Ecto neural progenitor cell (in vitro differentiated cells): ENCODE results near the gene TICAM2.

Source experiments
- DNase-seq: peaks from one replicate; pipeline ENCODE4 v3.0.0-alpha.2; 2018; ENCODE audit warnings: low spot score

TICAM2 gene

GRCh38 chr5:115568668-115569067 is 33.6 kb downstream of the TICAM2 start:
- DNase-seq, result no peak

DNA sequence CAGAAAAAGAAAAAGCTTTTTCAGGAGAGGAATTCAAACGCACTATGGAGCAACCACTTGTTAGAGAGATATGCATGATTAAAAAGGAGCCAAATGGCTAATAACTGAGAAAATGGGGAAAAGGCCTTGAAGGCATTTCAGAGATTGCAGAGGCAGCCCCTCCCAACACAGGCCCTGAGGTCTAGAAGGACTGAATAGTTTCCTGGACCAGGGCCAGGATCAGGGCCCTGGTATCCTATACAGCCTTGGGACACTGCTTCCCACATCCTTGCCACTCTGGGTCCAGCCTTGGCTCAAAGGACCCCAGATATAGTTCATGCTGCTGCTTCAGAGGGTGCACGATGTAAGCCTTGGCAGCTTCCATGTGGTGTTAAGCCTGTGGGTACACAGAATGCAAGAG is 37.0 kb downstream of the TICAM2 start:
- DNase-seq, result no peak

DNA sequence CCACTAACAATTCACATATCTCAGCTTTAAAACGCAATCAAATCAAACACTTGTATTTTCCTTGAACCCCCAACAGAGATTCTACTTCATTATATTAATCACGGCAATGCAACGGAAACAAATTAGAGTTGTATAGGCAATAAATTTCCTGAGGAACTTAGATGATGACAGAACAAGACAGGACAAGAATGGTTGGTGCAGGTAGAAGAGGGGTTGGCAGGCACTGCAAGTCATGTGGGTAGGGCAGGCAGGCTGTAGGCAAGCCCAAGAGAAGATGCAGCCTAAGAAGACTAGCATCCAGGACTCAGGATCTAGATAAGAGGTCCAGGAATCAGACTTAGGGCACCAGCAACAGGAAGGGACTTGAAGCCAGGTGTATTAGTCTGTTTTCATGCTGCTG is 41.1 kb downstream of the TICAM2 start:
- no peak for DNase-seq

DNA sequence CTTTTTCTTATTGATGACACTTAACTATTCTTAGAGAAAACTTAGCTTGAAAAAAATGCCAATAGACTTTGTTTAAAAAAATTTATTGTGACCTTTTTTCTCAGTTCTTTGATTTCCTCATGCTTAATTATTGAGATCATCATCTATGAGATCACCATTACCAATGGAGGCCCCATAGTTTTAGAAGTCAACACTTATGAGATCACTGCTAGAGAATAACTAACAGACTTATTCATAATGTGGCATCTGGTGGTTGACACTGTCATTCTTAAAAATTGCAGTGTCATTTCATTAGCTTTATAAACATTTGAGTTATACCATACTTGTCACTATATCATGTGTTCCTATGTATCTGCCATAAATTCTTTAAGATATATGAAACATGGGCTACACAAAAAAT is 42.8 kb downstream of the TICAM2 start:
- no peak for DNase-seq

GRCh38 chr5:115558388-115558956 is 43.8 kb downstream of the TICAM2 start:
- DNase-seq, result no peak

DNA sequence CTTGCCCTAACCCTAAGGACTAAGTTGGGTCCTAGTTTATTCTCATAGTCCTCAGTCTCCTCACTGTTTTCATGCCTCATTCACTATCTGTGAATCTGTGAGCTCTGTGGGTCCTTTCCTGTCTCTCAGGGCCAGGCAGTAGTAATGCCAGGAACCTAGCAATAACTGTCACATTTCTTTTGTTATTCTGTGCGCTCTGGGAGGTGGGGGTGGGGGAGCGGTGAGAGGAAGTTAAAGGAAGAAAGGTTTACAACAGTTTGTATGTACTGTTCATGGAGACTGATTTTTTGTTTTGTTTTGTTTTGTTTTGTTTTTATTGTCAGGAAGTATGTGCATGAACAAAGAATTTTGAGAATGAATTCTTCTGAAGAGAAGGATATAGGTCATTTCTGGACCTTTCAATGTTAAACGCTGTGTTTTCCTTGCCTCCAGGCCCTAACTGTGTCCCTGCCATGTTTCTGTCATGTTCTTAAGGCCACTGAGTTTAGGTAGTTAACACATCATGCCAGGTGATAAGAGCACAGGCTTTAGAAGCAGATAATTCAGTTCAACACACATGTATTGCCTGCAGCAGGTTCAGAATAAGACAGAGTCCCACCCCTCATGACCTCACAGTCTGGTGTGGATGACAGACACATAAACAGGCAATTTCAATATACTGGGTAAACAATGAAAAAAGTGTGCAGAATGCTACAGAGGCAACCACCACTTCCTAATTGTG is 44.5 kb downstream of the TICAM2 start:
- DNase-seq, result no peak

DNA sequence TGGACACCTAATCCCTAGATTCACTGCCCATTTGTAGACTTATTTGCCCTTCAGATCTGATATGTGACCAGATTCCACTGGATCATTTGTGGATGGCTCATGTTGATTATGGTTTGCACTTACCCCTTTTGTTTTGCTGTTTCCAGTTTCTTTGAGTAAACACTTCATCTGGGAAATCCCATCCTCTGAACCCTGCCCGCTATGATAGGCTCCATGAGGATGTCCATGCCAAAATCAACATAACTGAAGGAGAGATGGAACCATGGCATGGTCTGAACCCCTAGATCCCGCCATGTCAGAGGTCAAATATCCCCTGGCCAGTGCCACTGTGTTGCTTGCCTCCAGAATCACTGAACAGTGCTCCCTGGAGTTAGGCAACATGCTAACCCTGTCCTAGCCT is 46.0 kb downstream of the TICAM2 start:
- DNase-seq, result no peak

GRCh38 chr5:115555084-115555633 is 47.1 kb downstream of the TICAM2 start:
- no peak for DNase-seq

DNA sequence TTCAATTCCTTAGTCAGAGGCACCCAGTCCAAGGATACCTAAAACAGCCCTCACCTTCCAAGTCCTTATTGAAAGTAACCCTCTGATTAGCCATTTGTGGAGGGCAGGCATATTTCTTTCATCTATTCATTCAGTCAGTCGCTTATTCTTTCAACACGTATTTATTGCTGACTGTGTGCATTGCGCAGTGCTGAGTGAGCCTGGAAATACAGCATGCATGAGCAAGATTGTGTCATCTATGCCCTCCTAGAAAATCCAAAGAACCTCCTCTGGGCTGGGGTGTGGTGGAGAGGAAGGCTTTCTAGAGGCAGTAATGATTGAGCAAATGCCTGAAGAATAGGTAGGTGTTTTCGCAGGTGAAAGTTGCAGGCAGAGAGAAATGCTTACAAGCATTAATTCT is 49.2 kb downstream of the TICAM2 start:
- DNase-seq, result no peak

GRCh38 chr5:115551415-115551814 is 50.9 kb downstream of the TICAM2 start:
- no peak for DNase-seq

DNA sequence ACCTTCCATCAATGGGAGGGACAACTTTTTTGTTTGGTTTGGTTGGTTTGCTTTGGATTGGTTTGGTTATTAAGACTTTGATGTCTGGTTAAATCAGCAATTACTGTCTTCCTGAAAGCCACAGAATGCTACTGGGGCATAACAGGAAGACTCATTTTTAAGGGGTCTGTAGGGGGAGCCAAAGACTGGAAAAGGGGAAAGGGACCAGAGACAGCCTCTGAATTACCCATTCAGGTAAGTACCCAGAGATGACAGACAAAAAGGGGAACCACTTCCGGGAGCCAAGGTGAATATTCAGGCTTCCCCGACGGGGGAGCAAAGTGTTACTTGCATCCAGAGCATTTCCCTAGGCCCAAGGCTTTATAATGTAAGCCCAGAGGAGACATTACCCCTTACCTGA is 53.1 kb downstream of the TICAM2 start:
- DNase-seq, result no peak

DNA sequence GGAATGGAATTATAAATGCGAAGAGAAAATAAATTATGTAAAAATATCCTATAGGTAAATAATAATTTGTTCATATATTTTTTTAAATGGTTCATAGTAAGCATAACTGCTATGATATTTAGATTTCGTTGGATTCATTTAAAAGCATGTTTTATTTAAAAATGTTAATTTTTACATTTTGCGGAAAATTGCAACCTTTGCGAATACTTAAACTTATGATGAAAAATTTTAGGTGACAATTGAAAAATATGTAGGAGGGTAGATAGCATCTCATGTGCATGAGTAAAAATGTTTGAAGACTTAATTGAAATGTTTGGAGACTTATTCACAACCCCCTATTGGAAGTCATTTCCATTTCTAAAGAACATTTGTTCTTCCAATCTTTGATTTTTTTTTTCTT is 53.6 kb downstream of the TICAM2 start:
- no peak for DNase-seq

DNA sequence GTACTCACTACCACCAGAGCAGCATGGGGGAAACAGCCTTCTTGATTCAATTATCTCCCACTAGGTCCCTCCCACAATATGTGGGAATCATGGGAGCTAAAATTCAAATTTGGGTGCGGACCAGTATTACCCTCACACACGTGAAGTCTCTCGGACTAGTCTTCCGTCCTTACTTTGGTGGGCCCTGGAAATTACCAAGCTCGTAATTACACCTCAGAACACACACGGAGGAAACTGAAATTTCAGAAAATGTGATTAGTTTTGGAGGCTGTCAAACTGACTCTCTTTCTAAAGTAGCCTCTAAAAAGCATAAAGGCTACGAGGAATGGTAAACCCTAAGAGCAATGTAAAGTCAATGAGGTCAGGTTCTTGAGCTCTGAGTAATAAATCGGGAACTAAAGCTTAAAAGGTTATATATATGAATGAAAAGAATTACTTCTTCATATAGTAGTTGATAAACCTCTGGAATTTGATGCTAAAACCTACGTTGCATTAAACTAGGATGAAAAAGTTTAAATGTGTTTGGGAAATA is 56.9 kb downstream of the TICAM2 start:
- no peak for DNase-seq

DNA sequence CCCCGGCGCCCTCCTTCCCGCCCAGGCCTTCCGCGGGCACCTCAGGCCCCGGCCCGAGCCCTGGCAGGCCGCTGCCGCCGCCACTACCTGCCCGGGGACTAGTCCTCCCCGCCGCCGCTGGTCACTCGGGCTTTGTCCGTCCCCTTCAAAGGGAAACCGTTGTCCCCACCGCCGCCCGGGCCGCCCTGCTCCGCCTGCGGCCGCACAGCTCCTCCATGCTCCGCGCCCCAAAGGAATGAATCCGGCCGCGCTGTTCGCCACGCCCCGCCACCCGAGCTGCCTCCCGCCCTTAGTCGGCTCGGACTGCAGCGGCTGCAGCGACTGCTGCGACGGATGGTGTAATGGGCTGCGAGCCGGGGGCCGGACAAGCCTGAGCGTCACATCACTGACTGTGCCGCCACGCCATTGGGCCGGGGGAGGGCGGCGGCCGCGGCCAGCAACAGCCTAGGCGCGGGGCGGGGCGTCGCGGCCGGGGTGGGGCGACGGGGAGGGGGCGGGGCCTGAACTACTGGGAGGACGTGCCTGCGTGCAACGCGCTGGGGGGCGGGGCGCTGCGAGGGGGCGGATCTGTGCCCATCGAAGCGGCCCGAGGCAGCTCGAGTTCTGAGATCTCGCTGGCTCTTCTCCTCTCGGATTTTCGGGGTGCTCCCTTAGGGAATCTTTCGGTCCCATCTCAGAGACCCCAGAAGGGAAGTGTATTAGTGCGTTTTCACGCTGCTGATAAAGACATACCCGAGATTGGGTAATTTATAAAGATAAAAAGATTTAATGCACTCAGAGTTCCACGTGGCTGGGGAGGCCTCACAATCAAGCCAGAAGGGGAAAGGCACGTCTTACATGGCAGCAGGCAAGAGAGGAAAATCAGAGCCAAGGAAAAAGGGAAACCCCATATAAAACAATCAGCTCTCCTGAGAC is 57.6 kb downstream of the TICAM2 start, which contains the start of gene FEM1C:
Gene FEM1C (minus strand): TSS at position 340 of the 915 bp plus-strand sequence. CDS start 1,282 bp downstream, outside the sequence.
- peak; percentile 99 for DNase-seq

DNA sequence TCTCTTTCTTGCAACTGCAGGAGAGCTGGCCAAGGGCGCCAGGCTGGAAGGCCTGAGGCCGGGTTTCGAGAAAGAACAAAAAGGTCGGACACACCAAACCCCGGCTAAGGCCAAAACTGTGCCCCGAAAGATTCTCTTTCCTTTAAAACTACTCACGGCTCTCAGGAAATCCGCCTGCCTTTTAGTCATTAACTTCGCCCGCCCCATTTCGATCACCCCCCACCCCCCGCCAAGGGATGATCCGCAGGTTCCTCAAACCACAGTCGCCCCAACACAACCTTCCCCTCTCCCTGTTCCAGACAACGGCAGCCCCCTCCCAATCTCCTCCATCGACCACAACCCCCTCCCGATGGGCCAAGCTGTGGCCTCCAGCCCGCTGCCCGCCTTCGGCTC is 58.2 kb downstream of the TICAM2 start:
- peak; percentile 57 for DNase-seq

- DNase-seq, result no peak
Measured at GRCh38 chr5:115543365-115544042, 58.8 kb downstream of the TICAM2 start.

DNA sequence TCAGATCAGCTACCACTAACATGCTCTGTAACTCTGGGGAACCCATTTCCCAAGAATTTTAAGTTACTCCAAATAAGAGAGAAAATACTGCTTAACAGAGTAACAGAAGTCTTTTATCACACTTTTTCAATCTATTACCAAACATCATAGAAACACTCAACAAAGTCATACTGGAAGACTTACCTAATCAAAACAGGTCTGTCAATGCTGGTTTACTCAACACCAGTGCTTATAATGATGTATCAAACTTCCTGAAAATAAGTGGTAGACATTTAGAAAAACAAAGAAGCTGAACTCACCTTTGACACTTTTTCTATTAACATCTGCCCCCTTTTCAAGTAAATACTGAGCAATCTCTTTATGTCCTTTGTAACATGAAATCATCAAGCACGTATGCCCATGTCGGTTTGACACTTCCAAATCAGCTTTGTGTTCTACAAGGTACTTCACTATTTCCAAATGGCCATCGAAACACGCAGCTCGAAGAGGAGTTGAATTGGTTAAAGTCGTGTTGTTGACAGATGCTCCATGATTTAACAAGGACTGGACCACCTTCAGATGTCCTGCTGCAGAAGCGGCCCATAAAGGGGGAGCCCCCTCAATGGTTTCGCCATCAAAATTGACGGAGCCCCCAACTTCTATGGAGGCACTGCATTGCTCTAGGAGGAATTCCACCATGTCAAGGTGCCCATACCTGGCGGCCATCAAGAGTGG is 59.5 kb downstream of the TICAM2 start:
- DNase-seq, result no peak

DNA sequence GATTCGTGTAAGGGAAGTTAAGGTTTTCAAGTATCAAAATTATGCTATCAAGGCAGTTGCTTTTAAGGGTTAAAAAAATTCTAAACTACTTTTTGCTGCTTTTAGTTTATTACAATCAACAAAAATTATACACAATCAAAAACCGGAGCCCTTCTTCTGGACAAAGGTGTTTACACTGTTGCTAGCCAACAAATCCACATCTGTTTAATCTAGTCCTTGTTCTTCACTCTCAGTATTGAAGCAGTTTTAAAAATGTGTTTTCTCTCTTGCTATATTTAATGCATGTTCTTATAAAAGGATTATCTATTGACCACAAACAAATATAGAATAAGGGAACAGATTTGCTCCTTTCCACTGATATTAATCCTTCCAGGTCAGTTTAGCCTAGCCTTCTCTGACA is 60.2 kb downstream of the TICAM2 start:
- DNase-seq, result no peak

DNA sequence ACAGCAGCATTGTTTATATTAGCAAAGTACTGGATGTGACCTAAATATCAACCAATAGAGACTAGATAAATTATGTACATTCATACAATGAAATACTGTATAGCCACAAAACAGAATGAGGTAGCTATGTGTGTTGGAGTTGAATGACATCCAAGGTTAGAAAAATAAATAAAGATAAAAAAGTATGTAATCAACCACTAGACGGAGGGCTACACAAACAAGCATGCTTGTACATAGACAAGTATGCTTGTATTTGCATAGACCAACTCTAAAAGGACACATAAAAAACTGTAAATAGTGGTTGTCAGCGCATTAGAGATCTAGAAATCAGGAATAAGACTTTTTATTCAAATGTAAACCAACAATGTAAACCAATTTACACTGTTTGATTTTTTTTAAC is 60.7 kb downstream of the TICAM2 start:
- no peak for DNase-seq

- no peak for DNase-seq
Measured at GRCh38 chr5:115535479-115536035, 66.7 kb downstream of the TICAM2 start.

DNA sequence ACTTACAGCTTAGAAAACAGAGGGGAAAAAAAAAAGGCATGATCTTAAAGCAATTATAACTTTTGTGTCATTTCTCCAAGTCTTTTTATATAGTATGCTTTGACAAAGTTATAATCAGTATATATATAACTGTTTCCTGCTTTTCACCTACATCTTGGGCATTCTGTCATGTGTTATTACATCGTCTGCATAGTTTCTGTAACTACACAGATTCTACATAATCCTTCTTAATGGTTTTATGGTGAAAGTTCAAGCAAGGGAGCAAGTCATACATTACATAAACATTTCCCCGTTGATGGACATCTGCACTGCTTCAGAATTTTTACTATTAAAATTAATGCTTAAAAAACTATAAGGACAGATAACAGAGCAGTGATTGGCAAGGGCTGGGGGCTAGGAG is 69.8 kb downstream of the TICAM2 start:
- no peak for DNase-seq
